Kidney epithelial cell (primary cell): ENCODE results near the gene AMPD3. TPM values are rescaled to one million over a fixed set of nuclear protein-coding genes. Genes with fewer than 3 reads are reported as not detected.

Source experiments
- DNase-seq: peaks from one replicate; pipeline ENCODE4 v3.0.0-alpha.2; 2010; ENCODE audit warnings: low read depth
- H3K27me3 ChIP-seq: 2 replicates; pipeline ENCODE4 v1.6.0; 2011; ENCODE audit warnings: low read length; ENCODE audit not compliant: control insufficient read depth, insufficient read depth
- H3K36me3 ChIP-seq: 2 replicates; pipeline ENCODE4 v1.5.1; 2011; ENCODE audit warnings: low read length; ENCODE audit not compliant: control insufficient read depth, insufficient read depth
- H3K4me3 ChIP-seq: 2 replicates; pipeline ENCODE4 v1.5.1; 2011; ENCODE audit warnings: low read depth, mild to moderate bottlenecking, control low read depth, low read length
- total RNA-seq: library from RNA; depleted of rRNA; stranded (reverse); fragments of >200 nt; gene quantifications from 2 replicates; pipeline ENCODE4 v1.2.3, GENCODE V29; 2015
- TF ChIP-seq, protein P1 (sequence below): IDR thresholded peaks from 2 replicates; pipeline ENCODE4 v1.5.1; 2011; ENCODE audit warnings: mild to moderate bottlenecking, moderate library complexity, low read length, control low read depth, inconsistent platforms; ENCODE audit not compliant: insufficient read depth, poor library complexity, severe bottlenecking

The AMPD3 gene
- total RNA-seq, 1 donor from 2014 or later, result 6.6 TPM

DNA sequence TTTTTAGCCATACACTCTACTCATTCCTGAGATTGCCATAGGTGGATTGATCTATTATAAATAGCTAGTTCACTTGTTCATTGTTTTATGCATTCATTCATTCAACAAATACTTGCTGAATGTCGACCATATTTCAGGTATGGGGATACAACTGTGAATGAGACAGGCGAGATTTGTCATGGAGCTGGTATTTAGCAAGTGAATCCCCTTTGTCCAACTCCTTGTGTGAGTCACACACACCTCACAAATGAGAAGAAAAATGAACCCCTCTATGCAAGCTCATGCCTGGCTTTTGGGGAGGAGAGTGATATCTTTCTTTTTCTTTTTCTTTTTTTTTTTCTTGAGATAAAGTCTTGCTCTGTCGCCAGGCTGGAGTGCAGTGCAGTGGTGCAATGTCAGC is 1.8 kb upstream of the AMPD3 start:
- no peaks in the 10 kb centered on the region for H3K27me3 ChIP-seq
- DNase-seq, result no peak
- H3K4me3 ChIP-seq, result no peak overlapping the region
- TF ChIP-seq, protein P1, sequence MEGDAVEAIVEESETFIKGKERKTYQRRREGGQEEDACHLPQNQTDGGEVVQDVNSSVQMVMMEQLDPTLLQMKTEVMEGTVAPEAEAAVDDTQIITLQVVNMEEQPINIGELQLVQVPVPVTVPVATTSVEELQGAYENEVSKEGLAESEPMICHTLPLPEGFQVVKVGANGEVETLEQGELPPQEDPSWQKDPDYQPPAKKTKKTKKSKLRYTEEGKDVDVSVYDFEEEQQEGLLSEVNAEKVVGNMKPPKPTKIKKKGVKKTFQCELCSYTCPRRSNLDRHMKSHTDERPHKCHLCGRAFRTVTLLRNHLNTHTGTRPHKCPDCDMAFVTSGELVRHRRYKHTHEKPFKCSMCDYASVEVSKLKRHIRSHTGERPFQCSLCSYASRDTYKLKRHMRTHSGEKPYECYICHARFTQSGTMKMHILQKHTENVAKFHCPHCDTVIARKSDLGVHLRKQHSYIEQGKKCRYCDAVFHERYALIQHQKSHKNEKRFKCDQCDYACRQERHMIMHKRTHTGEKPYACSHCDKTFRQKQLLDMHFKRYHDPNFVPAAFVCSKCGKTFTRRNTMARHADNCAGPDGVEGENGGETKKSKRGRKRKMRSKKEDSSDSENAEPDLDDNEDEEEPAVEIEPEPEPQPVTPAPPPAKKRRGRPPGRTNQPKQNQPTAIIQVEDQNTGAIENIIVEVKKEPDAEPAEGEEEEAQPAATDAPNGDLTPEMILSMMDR, result no peak
- H3K36me3 ChIP-seq, result no peaks in the 10 kb centered on the region

DNA sequence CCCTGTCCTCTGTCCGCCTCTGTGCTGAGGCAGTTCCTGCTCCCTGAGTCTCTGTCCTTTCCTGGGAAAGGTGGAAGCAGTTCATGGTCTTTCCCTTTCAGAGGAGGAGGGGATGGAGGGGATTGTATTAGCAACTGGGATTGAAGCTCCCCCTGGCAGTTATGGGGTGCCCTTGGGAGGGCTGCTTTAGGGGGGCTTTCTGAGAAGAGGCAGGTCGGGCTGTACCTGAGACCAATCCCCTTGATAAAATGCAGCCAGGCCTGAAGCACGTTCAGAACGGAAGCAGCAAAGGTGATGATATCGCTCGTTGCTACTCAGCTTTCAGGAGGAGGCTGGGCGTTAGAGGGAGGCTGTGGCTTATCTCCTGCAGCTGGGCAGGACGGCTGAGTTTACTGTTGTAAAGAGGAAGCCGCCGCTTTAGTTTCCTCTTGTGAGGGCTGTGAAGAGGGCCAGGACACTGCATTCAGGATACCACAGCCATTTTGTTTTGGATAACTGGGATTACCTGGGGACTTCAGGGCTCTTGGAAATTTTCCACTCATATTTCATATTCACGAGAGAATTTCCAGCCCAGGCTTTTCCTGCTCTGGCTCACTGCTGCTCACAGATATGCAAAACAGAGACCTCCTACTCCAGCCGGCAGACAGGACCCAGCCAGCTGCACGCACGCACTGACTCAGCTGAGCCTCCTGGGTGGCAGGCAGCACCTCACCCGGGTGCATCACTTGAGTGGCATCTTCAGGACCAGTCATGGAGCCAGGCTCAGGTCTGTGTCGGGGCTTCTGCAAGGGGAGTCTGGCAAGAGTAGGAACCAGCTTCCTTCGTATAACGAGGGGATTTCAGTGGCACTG is 798 bp downstream of the AMPD3 start:
- no peaks in the 10 kb centered on the region for H3K27me3 ChIP-seq
- peak overlapping the region; percentile 0 for H3K4me3 ChIP-seq
- DNase-seq, result peak; percentile 51
- H3K36me3 ChIP-seq, result no peaks in the 10 kb centered on the region
- TF ChIP-seq, protein P1, result no peak

DNA sequence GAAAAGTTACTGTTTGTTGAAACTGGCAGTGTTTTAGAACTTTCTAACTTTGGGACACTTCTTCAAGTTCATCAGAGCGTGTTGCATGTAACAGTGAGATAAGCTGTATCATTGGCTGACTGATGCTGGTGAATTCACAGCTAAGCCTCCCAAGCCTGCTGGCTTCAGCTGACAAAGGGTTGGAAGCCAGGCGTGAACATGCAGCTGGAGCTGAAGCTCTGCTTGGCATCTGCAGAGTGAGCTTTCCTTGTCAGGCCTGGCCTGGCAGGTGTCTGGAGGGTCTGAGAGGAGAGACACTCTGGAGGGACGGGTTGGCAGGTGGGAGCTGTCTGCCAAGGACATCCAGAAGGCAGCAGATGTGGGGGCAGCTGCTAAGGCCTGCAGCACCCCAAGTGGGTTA is 1.5 kb downstream of the AMPD3 start:
- DNase-seq, result no peak
- Histone ChIP-seq H3K36me3 (no peaks in the 10 kb centered on the region), H3K27me3 (no peaks in the 10 kb centered on the region), H3K4me3 (no peak overlapping the region)
- TF ChIP-seq, protein P1, result no peak

DNA sequence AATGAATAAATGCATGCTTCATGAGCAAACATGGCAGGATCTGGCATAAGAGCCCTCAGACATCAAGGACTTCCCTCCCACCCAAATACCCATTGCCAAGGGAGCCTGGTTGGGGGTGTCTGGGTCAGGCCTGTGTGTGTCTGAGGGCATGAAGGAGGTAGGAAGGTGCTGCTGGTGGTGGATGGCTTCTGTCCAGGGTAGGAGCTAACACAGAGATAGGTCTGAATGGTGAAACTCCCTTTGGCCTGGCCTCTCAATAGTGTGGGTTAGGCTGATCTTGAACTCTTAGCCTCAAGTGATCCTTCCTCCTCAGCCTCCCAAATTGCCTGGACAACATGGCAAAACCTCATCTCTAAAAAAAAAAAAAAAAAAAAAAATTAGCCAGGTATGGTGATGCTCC is 2.8 kb downstream of the AMPD3 start:
- Histone ChIP-seq H3K4me3 (no peak overlapping the region), H3K36me3 (peaks cover 2% of the 10 kb centered on the region)

DNA sequence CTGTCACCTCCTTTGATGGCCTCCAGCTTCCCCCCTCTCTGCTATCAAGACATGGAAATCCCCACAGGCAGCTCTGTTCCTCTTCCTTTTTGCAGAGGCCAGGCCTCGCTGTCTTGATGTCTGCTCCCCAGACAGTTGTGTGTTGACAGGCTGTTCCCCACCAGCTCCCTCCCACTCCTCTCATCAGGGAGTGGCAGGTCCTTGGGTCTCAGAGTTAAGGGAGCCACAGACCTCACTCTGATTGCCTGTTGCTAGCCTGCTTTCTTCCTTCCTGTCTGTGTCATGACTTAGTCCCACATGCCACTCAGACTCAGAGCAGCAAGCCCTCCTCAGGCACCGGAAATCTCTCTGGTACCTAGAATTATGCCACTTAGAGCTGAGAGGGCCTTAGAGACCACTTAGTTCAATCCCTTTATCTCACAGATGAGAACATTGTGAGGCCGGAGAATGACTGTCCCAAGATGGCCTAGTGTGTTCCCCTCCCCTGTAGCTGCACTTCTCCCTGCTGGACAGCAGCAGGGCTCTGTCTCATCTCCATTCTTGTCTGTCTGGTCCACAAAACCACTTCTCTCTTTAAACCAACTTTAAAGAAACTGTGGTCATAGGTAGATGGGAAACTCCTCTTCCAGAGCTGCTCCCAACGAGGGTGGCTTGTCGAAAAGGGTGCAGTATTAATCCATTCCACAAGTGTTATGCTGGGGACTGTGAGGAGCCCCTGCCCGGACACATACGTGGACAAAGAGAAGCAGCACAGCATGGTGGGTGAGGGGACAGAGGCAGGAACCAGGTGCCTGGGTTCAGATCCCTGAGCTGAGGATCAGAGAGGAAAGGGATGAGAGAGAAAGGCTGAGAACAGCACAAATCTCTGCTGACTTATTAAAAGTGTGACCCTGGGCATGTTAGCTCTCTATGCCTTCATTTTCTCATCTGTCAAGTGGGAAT is 4.2 kb downstream of the AMPD3 start:
- peaks cover 2% of the 10 kb centered on the region for H3K36me3 ChIP-seq
- no peaks in the 10 kb centered on the region for H3K27me3 ChIP-seq
- TF ChIP-seq, protein P1, result no peak
- H3K4me3 ChIP-seq, result no peak overlapping the region
- DNase-seq, result no peak

More for the DNA sequence above, 2.8 kb downstream of the AMPD3 start:
- no peaks in the 10 kb centered on the region for H3K27me3 ChIP-seq
- TF ChIP-seq, protein P1, result no peak
- DNase-seq, result no peak
